Kidney epithelial cell (primary cell): Measurements from ENCODE around the gene DENND4B. TPM values are rescaled to one million over a fixed set of nuclear protein-coding genes. Genes with fewer than 3 reads are reported as not detected.
"Not testable (repeated sequence)": the region's sequence is repeated elsewhere in the genome, so short reads cannot be mapped to it uniquely, and the experiment has no call there.

Experiments
- DNase-seq: peaks from one replicate; pipeline ENCODE4 v3.0.0-alpha.2; 2010; ENCODE audit warnings: low read depth
- H3K27me3 ChIP-seq: 2 replicates; pipeline ENCODE4 v1.6.0; 2011; ENCODE audit warnings: low read length; ENCODE audit not compliant: control insufficient read depth, insufficient read depth
- H3K36me3 ChIP-seq: 2 replicates; pipeline ENCODE4 v1.5.1; 2011; ENCODE audit warnings: low read length; ENCODE audit not compliant: control insufficient read depth, insufficient read depth
- H3K4me3 ChIP-seq: 2 replicates; pipeline ENCODE4 v1.5.1; 2011; ENCODE audit warnings: low read depth, mild to moderate bottlenecking, control low read depth, low read length
- CTCF ChIP-seq: IDR thresholded peaks from 2 replicates; pipeline ENCODE4 v1.5.1; 2011; ENCODE audit warnings: mild to moderate bottlenecking, moderate library complexity, low read length, control low read depth, inconsistent platforms; ENCODE audit not compliant: insufficient read depth, poor library complexity, severe bottlenecking
- total RNA-seq: library from RNA; depleted of rRNA; stranded (reverse); fragments of >200 nt; gene quantifications from 2 replicates; pipeline ENCODE4 v1.2.3, GENCODE V29; 2015

DENND4B gene
- total RNA-seq, 1 donor from 2014 or later, result 25.1 TPM

GRCh38 chr1:153984123-153984894 is 37.8 kb upstream of the DENND4B start:
- Histone ChIP-seq H3K4me3 (peak overlapping the region; percentile 52), H3K27me3 (no peaks in the 10 kb centered on the region), H3K36me3 (peaks cover 2% of the 10 kb centered on the region)
- no peak for DNase-seq
- no peak for TF ChIP-seq CTCF

GRCh38 chr1:153981735-153982134 is 35.2 kb upstream of the DENND4B start:
- not testable (repeated sequence) for DNase-seq, H3K4me3 ChIP-seq, H3K36me3 ChIP-seq, H3K27me3 ChIP-seq

GRCh38 chr1:153979091-153979490 is 32.6 kb upstream of the DENND4B start:
- not testable (repeated sequence) for DNase-seq, H3K36me3 ChIP-seq, H3K4me3 ChIP-seq, H3K27me3 ChIP-seq

- Histone ChIP-seq H3K27me3 (no peaks in the 10 kb centered on the region), H3K36me3 (peaks cover 2% of the 10 kb centered on the region), H3K4me3 (peak overlapping the region; percentile 93)
- TF ChIP-seq CTCF, result no peak
- no peak for DNase-seq
These were observed 31.9 kb upstream of the DENND4B start for GRCh38 chr1:153978274-153978909.

GRCh38 chr1:153977250-153978240 is 31.0 kb upstream of the DENND4B start, which contains the start of gene JTB:
TSS of gene JTB (minus strand) at chr1:153977674. CDS start at chr1:153977252, 422 bp downstream.
- H3K27me3 ChIP-seq, result no peaks in the 10 kb centered on the region
- peaks cover 2% of the 10 kb centered on the region for H3K36me3 ChIP-seq
- H3K4me3 ChIP-seq, result peak within 1 kb of the TSS; percentile 93
- TF ChIP-seq CTCF, result no peak
- no peak for DNase-seq

GRCh38 chr1:153976819-153977249 is 30.3 kb upstream of the DENND4B start:
- H3K4me3 ChIP-seq, result peak overlapping the region; percentile 93

More at GRCh38 chr1:153976819-153977249, 30.3 kb upstream of the DENND4B start:
- DNase-seq, result no peak
- peaks cover 2% of the 10 kb centered on the region for H3K36me3 ChIP-seq
- no peaks in the 10 kb centered on the region for H3K27me3 ChIP-seq
- TF ChIP-seq CTCF, result no peak
